ENCODE measurements around the gene MFSD11.

Gene MFSD11

GRCh38 chr17:76700617-76701470 is 37.1 kb upstream of the MFSD11 start:
- no peaks in the 10 kb centered on the region for H3F3A ChIP-seq (ENCODE audit: control insufficient read depth, insufficient read depth)
- no peaks in the 10 kb centered on the region for H3K36me3 ChIP-seq (ENCODE audit: control insufficient read depth, low read length)
- TF ChIP-seq CTCF (IDR thresholded peaks at IDR 0.05; ENCODE audit: low read depth, low read length, poor library complexity, severe bottlenecking) (no peak), EZH2phosphoT487 (IDR thresholded peaks at IDR 0.05; ENCODE audit: borderline replicate concordance, low read length) (no peak)
- H3K27me3 ChIP-seq (ENCODE audit: control insufficient read depth, low read length) = peaks cover 27% of the 10 kb centered on the region
- no peak overlapping the region for H3K27ac ChIP-seq (ENCODE audit: low read depth, low read length)
- H3K9me3 ChIP-seq (ENCODE audit: control insufficient read depth, insufficient read depth, low read length) = no peaks in the 10 kb centered on the region
- H3K4me2 ChIP-seq (ENCODE audit: low read length) = no peak overlapping the region
- no peaks in the 10 kb centered on the region for H3K9me2 ChIP-seq (replicated peaks; ENCODE audit: control insufficient read depth, low read length)
- no peaks in the 10 kb centered on the region for H3K4me1 ChIP-seq (ENCODE audit: control insufficient read depth, low read length)
- no peak overlapping the region for H3K4me3 ChIP-seq (ENCODE audit: low read length)
- H4K20me1 ChIP-seq (ENCODE audit: control insufficient read depth, insufficient read depth, low read depth, low read length) = no peaks in the 10 kb centered on the region
- no peaks in the 10 kb centered on the region for H3K79me2 ChIP-seq (ENCODE audit: control insufficient read depth, low read length)

- Histone ChIP-seq H3K9me3 (ENCODE audit: control insufficient read depth, insufficient read depth, low read length) (no peaks in the 10 kb centered on the region), H3K4me2 (ENCODE audit: low read length) (no peak overlapping the region), H3K27ac (ENCODE audit: low read depth, low read length) (no peak overlapping the region), H3K27me3 (ENCODE audit: control insufficient read depth, low read length) (peaks cover 24% of the 10 kb centered on the region), H3K79me2 (ENCODE audit: control insufficient read depth, low read length) (no peaks in the 10 kb centered on the region), H3K4me1 (ENCODE audit: control insufficient read depth, low read length) (no peaks in the 10 kb centered on the region), H3K36me3 (ENCODE audit: control insufficient read depth, low read length) (no peaks in the 10 kb centered on the region), H4K20me1 (ENCODE audit: control insufficient read depth, insufficient read depth, low read depth, low read length) (no peaks in the 10 kb centered on the region), H3K4me3 (ENCODE audit: low read length) (no peak overlapping the region), H3K9me2 (replicated peaks; ENCODE audit: control insufficient read depth, low read length) (no peaks in the 10 kb centered on the region), H3F3A (ENCODE audit: control insufficient read depth, insufficient read depth) (no peaks in the 10 kb centered on the region)
- TF ChIP-seq EZH2phosphoT487 (IDR thresholded peaks at IDR 0.05; ENCODE audit: borderline replicate concordance, low read length) (no peak), CTCF (IDR thresholded peaks at IDR 0.05; ENCODE audit: low read depth, low read length, poor library complexity, severe bottlenecking) (no peak)
These were observed 36.4 kb upstream of the MFSD11 start for GRCh38 chr17:76701471-76701967.

- Histone ChIP-seq H3K36me3 (ENCODE audit: control insufficient read depth, low read length) (no peaks in the 10 kb centered on the region), H3K4me1 (ENCODE audit: control insufficient read depth, low read length) (no peaks in the 10 kb centered on the region), H3K27ac (ENCODE audit: low read depth, low read length) (no peak overlapping the region), H3K4me2 (ENCODE audit: low read length) (no peak overlapping the region), H3K27me3 (ENCODE audit: control insufficient read depth, low read length) (peaks cover 18% of the 10 kb centered on the region), H3K9me3 (ENCODE audit: control insufficient read depth, insufficient read depth, low read length) (no peaks in the 10 kb centered on the region), H3K4me3 (ENCODE audit: low read length) (no peak overlapping the region), H3K79me2 (ENCODE audit: control insufficient read depth, low read length) (no peaks in the 10 kb centered on the region), H4K20me1 (ENCODE audit: control insufficient read depth, insufficient read depth, low read depth, low read length) (no peaks in the 10 kb centered on the region), H3F3A (ENCODE audit: control insufficient read depth, insufficient read depth) (no peaks in the 10 kb centered on the region), H3K9me2 (replicated peaks; ENCODE audit: control insufficient read depth, low read length) (no peaks in the 10 kb centered on the region)
- TF ChIP-seq CTCF (IDR thresholded peaks at IDR 0.05; ENCODE audit: low read depth, low read length, poor library complexity, severe bottlenecking) = no peak
- TF ChIP-seq EZH2phosphoT487 (IDR thresholded peaks at IDR 0.05; ENCODE audit: borderline replicate concordance, low read length) = no peak
These were observed 35.8 kb upstream of the MFSD11 start for GRCh38 chr17:76702076-76702475.
